Ovary (tissue), 3 donors: ENCODE results near the gene DESI2.
"Not testable (repeated sequence)": the region's sequence is repeated elsewhere in the genome, so short reads cannot be mapped to it uniquely, and the experiment has no call there.

ENCODE experiments used
- POLR2A ChIP-seq: fragments of 450-650 bp; IDR thresholded peaks from one replicate; pipeline ENCODE4 v1.6.1; 2017; ENCODE audit warnings: antibody characterized with exemption, mild to moderate bottlenecking, moderate library complexity
- TF ChIP-seq, protein P1 (sequence below), 3 donors: fragments of 450-650 bp in 2 of 3; fragments of 200-600 bp in 1 of 3; IDR thresholded peaks; one replicate each; pipeline versions ENCODE4 v1.5.1 to v1.8.0; 2016 to 2022; ENCODE audit warnings: antibody characterized with exemption in 3 of 3, mild to moderate bottlenecking in 1 of 3
- donor health status: DM: no; HTN: no; CAD: no.

DNA sequence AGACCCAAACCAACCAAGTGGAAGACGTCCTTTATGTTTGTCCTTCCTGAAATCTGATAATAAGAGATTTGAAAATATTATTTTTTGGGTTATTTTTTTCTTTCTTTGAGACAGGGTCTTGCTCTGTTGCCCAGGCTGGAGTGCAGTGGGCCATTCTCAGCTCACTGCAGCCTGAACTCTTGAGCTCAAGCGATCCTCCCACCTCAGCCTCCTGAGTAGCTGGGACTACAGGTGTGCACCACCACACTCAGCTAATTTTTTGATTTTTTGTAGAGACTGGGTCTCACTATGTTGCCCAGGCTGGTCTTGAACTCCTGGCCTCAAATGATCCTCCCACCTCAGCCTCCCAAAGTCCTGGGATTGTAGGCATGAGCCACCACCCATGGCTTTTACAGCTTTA lies 86.2 kb downstream of the DESI2 start:
- TF ChIP-seq POLR2A: not testable (repeated sequence)
- TF ChIP-seq, protein P1, sequence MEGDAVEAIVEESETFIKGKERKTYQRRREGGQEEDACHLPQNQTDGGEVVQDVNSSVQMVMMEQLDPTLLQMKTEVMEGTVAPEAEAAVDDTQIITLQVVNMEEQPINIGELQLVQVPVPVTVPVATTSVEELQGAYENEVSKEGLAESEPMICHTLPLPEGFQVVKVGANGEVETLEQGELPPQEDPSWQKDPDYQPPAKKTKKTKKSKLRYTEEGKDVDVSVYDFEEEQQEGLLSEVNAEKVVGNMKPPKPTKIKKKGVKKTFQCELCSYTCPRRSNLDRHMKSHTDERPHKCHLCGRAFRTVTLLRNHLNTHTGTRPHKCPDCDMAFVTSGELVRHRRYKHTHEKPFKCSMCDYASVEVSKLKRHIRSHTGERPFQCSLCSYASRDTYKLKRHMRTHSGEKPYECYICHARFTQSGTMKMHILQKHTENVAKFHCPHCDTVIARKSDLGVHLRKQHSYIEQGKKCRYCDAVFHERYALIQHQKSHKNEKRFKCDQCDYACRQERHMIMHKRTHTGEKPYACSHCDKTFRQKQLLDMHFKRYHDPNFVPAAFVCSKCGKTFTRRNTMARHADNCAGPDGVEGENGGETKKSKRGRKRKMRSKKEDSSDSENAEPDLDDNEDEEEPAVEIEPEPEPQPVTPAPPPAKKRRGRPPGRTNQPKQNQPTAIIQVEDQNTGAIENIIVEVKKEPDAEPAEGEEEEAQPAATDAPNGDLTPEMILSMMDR (IDR thresholded peaks at IDR 0.05): not testable (repeated sequence)
